ENCODE data around the gene CD82.
A peak's percentile ranks its signal among the peaks of the same experiment; 100 is the strongest.

CD82 gene

DNA sequence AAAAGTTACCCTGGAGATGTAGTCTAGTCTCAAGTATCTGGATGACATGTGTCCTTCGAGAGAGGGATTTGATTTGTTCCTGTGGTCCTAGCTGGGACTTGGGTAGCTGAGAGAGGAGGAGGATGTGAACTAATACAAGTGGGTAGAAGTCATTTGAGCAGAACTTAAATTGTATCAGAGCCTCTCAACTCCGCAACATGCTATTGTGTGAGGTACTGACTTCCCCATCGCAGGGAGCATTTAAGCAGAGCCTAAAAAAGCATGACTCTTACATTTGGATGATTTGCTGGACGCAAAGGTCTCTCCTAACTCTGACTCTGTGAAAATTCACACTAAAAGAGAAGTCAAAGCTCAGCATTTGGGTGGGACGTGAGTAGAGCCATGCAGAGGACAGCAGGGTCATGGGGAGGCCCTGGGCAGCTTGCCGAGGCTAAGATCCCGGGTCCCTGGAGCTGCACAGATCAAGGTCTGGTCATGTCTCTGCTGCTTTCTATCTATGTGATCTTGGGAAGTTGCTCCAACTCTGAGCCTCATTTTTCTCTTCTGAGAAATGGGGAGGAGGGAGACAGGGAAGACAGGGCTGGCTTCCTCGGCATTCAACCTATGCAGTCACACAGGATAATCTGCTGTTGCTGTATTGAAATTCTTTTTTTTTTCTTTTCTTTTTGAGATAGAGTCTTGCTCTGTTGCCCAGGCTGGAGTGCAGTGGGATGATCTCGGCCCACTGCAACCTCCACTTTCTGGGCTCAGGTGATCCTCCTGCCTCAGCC, 44.9 kb downstream of the CD82 start:
- no peak for DNase-seq (ENCODE audit: low spot score)
- ChIA-PET POLR2A (ENCODE audit: low non-redundant PET) (interaction anchor here (0.6 to 0.7 kb wide), 2 partner anchors 18 to 353 kb away, joined by 3 read pairs; no protein-coding TSS in a partner anchor), CTCF (interaction anchor here (0.6 to 2.7 kb wide), 2 partner anchors 11 to 41 kb away, joined by 3 to 10 read pairs; no protein-coding TSS in a partner anchor)
- TF ChIP-seq, protein P1, sequence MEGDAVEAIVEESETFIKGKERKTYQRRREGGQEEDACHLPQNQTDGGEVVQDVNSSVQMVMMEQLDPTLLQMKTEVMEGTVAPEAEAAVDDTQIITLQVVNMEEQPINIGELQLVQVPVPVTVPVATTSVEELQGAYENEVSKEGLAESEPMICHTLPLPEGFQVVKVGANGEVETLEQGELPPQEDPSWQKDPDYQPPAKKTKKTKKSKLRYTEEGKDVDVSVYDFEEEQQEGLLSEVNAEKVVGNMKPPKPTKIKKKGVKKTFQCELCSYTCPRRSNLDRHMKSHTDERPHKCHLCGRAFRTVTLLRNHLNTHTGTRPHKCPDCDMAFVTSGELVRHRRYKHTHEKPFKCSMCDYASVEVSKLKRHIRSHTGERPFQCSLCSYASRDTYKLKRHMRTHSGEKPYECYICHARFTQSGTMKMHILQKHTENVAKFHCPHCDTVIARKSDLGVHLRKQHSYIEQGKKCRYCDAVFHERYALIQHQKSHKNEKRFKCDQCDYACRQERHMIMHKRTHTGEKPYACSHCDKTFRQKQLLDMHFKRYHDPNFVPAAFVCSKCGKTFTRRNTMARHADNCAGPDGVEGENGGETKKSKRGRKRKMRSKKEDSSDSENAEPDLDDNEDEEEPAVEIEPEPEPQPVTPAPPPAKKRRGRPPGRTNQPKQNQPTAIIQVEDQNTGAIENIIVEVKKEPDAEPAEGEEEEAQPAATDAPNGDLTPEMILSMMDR (conservative IDR thresholded peaks at IDR 0.05; ENCODE audit: low read depth) = no peak
- H3K27ac ChIP-seq = peak overlapping the region; percentile 41

DNA sequence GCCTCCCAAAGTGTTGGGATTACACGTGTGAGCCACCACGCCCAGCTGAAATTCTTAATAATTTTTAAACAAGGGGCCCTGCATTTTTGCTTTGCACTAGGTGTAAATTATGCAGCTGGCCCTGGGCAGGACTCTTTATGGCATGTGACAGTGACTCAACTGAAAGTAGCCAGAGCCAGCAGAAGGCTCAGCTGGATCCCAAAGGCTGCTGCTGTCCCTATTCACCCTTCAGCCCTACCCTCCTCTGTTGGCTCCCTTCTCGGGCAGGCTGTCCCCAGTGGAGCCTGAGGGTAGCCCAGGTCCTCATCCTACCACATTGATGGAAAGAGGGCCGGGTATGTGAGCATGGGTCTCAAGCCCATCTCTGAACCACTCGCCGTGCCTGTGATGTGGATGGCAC, 45.6 kb downstream of the CD82 start:
- ChIA-PET POLR2A (ENCODE audit: low non-redundant PET) (interaction anchor here (0.7 kb wide), 1 partner anchor 18 kb away, joined by 3 read pairs; no protein-coding TSS in a partner anchor), CTCF (interaction anchor here (0.6 to 2.7 kb wide), 4 partner anchors 10 to 283 kb away, joined by 3 to 10 read pairs (median 4); no protein-coding TSS in a partner anchor)
- TF ChIP-seq, protein P1 (conservative IDR thresholded peaks at IDR 0.05; ENCODE audit: low read depth) = no peak
- DNase-seq (ENCODE audit: low spot score) = no peak
- peak overlapping the region; percentile 41 for H3K27ac ChIP-seq

DNA sequence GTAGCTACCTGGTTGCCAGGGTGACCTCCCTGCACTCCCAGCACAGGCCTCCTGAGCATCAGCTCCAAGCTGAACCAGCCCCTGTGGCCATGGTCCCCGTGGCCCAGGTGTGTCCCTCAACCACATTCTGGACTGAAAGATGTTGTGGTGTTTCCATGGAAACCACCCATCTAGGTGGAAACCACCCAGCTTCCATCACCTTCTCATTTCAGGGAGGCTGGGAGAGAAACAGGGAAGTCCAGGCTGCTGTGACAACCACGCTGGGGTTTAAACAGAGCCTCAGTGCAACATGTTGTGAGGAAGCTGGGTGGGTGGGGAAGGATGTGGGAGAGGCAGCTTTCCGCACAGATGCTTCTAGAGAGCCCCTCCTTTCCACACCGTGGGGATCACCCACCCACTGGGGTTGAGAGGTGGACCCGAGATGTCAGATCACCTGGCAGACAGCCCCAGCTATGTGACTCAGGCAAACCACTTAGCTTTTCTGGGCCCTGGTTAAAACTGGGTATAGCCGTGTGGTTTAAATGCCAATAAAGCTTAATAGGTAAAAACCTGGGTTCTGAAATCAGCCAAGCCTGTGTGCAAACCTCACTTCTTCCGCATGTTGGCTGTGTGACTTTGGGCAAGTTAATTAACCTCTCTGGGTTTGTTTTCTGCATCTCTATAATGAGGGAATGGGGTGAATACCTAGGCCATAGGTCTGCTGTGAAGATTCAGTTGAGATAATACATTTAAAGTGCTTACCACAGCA, 46.4 kb downstream of the CD82 start:
- TF ChIP-seq, protein P1 (conservative IDR thresholded peaks at IDR 0.05; ENCODE audit: low read depth) = no peak
- DNase-seq (ENCODE audit: low spot score) = no peak
- H3K27ac ChIP-seq = peak overlapping the region; percentile 41
- POLR2A ChIA-PET (ENCODE audit: low non-redundant PET) = interaction anchor here (0.5 kb wide), 1 partner anchor 288 kb away, joined by 8 read pairs; no protein-coding TSS in a partner anchor
- CTCF ChIA-PET = interaction anchor here (0.7 to 2.7 kb wide), 3 partner anchors 9 to 55 kb away, joined by 6 to 10 read pairs (median 7); no protein-coding TSS in a partner anchor

DNA sequence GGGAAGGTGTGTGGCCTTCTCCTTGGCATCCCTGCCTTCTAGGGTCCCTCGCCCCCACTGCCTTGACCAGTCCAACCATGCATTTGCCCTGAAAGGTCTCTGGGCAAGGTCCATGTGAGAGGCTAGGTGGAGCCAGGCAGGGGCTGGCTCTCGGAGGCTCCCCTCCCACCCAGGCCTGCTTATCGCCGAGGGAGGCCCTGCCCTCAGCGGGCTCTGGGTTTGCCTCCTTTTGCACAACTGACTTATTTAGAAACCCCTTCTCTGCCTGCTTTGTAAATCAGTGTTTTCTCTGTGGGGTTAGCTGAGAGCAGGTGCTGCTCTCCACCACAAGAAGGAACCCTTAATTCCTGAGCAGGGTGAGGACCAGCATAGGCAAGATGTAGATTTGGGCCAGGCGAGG, 47.7 kb downstream of the CD82 start:
- ChIA-PET POLR2A (ENCODE audit: low non-redundant PET) (no interaction called here), CTCF (interaction anchor here (0.7 to 2.7 kb wide), 3 partner anchors 8 to 73 kb away, joined by 3 to 10 read pairs (median 7); no protein-coding TSS in a partner anchor)
- DNase-seq (ENCODE audit: low spot score) = no peak
- H3K27ac ChIP-seq = peak overlapping the region; percentile 22
- TF ChIP-seq, protein P1 (conservative IDR thresholded peaks at IDR 0.05; ENCODE audit: low read depth) = no peak

DNA sequence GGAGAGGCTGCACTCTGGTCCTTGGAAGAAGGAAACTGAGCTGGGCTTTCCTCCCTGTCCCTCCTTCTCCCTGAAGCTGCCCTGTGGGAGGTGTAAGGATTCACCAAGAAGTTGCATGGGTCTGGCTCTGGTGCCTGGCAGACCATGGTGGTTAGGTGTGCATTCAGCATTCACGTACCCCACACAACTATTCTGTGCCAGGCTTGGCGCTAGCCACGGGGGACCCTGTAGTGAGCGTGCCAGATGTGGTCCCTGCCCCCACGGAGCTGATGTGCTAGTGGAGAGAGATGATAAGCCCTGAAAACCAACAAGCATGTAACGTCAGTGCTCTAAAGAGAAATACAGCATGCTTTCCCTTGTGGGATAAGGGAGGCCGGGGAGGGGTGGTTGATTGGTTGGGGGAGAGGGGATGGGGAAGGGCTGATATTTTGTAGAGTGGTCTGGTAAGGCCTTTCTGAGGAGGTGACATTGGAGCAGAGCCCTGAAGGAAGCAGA, 48.9 kb downstream of the CD82 start:
- DNase-seq (ENCODE audit: low spot score) = no peak
- ChIA-PET CTCF (interaction anchor here (0.6 to 1.7 kb wide), 2 partner anchors 36 to 57 kb away, joined by 3 to 9 read pairs; no protein-coding TSS in a partner anchor), POLR2A (ENCODE audit: low non-redundant PET) (no interaction called here)
- TF ChIP-seq, protein P1 (conservative IDR thresholded peaks at IDR 0.05; ENCODE audit: low read depth) = no peak
- peak overlapping the region; percentile 11; the same call in 1 of the 2 replicates for H3K27ac ChIP-seq
